Measurements from ENCODE around the gene SPATA33. TPM values are rescaled to one million over a fixed set of nuclear protein-coding genes. Genes with fewer than 3 reads are reported as not detected.
"Not testable (repeated sequence)": the region's sequence is repeated elsewhere in the genome, so short reads cannot be mapped to it uniquely, and the experiment has no call there.

SPATA33 gene
- total RNA-seq, 6 experiments from 2014 or later: 6.3 to 10.1 (median 7.8) TPM

DNA sequence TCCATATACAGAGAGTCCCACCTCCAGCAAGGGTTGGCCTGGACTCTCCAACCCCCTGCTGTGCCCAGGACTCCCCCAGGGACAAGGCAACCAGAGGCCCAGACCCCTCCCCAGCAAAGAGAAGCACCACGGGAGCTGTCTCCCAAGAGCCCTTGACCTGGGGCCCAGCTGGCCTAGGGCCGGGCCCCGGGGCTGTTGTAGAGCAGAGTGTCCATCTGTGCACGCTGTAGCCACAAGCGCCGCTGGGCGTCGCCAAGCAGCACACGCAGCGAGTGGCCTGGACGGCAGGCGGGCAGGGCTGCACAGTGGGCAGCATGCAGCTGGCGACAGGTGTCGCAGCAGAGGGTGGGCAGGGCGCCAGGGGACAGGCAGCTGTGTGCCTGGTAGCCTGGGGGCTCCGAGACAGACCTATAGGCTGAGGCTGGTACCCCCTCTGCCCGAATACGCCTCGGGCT, 39.6 kb downstream of the SPATA33 start:
- no peak for TF ChIP-seq CTCF (IDR thresholded peaks at IDR 0.05)
- H3K36me3 Mint-ChIP-seq (ENCODE audit: low read depth): no peaks in the 10 kb centered on the region; the same call in 1 of the 2 replicates
- H3K4me1 Mint-ChIP-seq (ENCODE audit: low read depth): peaks cover 6% of the 10 kb centered on the region; the same call in 1 of the 2 replicates
- H3K4me3 Mint-ChIP-seq: no peak overlapping the region
- no peaks in the 10 kb centered on the region for H3K9me3 Mint-ChIP-seq
- no peak for DNase-seq
- no peaks in the 10 kb centered on the region; the same call in none of the 2 replicates for H3K27me3 Mint-ChIP-seq (ENCODE audit: insufficient read depth)
- H3K27ac Mint-ChIP-seq: no peak overlapping the region

GRCh38 chr16:89697616-89698331, 40.1 kb downstream of the SPATA33 start:
- DNase-seq: no peak
- peaks cover 6% of the 10 kb centered on the region; the same call in 1 of the 2 replicates for H3K4me1 Mint-ChIP-seq (ENCODE audit: low read depth)

DNA sequence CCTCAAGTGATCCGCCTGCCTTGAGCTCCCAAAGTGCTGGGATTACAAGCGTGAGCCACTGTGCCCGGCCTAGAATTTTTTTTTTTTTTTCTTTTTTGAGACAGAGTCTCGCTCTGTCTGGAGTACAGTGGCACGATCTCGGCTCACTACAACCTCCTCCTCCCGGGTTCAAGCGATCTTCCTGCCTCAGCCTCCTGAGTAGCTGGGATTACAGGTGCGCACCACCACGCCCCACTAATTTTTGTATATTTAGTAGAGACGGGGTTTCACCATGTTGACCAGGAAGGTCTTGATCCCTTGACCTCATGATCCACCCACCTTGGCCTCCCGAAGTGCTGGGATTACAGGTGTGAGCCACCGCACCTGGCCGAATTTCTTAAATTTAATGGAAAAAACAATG, 41.1 kb downstream of the SPATA33 start:
- not testable (repeated sequence) for H3K9me3 Mint-ChIP-seq; H3K27ac Mint-ChIP-seq; H3K4me3 Mint-ChIP-seq; H3K4me1 Mint-ChIP-seq (ENCODE audit: low read depth); DNase-seq; H3K27me3 Mint-ChIP-seq (ENCODE audit: insufficient read depth); H3K36me3 Mint-ChIP-seq (ENCODE audit: low read depth)

More at GRCh38 chr16:89697616-89698331, 40.1 kb downstream of the SPATA33 start:
- Mint-ChIP-seq H3K27me3 (ENCODE audit: insufficient read depth) (no peaks in the 10 kb centered on the region; the same call in none of the 2 replicates), H3K27ac (no peak overlapping the region), H3K9me3 (no peaks in the 10 kb centered on the region), H3K36me3 (ENCODE audit: low read depth) (no peaks in the 10 kb centered on the region; the same call in 1 of the 2 replicates), H3K4me3 (no peak overlapping the region)
- no peak for TF ChIP-seq CTCF (IDR thresholded peaks at IDR 0.05)

- H3K9me3 Mint-ChIP-seq; H3K36me3 Mint-ChIP-seq (ENCODE audit: low read depth); DNase-seq; H3K4me1 Mint-ChIP-seq (ENCODE audit: low read depth); H3K27me3 Mint-ChIP-seq (ENCODE audit: insufficient read depth): not testable (repeated sequence)
- Mint-ChIP-seq H3K27ac (peak overlapping the region; percentile 70), H3K4me3 (peak overlapping the region; percentile 76)
These were observed 42.0 kb downstream of the SPATA33 start for GRCh38 chr16:89699629-89700099.

- H3K27ac Mint-ChIP-seq: peak overlapping the region; percentile 70
These were observed 42.5 kb downstream of the SPATA33 start for GRCh38 chr16:89700100-89700648.

More at GRCh38 chr16:89700100-89700648, 42.5 kb downstream of the SPATA33 start:
- peaks cover 2% of the 10 kb centered on the region; the same call in 1 of the 2 replicates for H3K27me3 Mint-ChIP-seq (ENCODE audit: insufficient read depth)
- H3K9me3 Mint-ChIP-seq: no peaks in the 10 kb centered on the region
- peaks cover 6% of the 10 kb centered on the region; the same call in 1 of the 2 replicates for H3K4me1 Mint-ChIP-seq (ENCODE audit: low read depth)
- peak; percentile 86 for TF ChIP-seq CTCF (IDR thresholded peaks at IDR 0.05)
- DNase-seq: peak; percentile 98
- H3K4me3 Mint-ChIP-seq: peak overlapping the region; percentile 76
- no peaks in the 10 kb centered on the region; the same call in 1 of the 2 replicates for H3K36me3 Mint-ChIP-seq (ENCODE audit: low read depth)

All from HFFc6 (cell line).